Mucosa of stomach (tissue), 1 donor: ENCODE results near the gene ETV7.

ENCODE experiments used
- H3K27me3 ChIP-seq: one replicate; pipeline ENCODE4 v1.7.0; 2013; ENCODE audit warnings: mild to moderate bottlenecking, low read length; ENCODE audit not compliant: control insufficient read depth, insufficient read depth
- H3K36me3 ChIP-seq: one replicate; pipeline ENCODE4 v1.7.0; 2013; ENCODE audit warnings: low read length; ENCODE audit not compliant: control insufficient read depth, insufficient read depth
- H3K4me1 ChIP-seq: one replicate; pipeline ENCODE4 v1.7.0; 2013; ENCODE audit warnings: mild to moderate bottlenecking, low read length; ENCODE audit not compliant: control insufficient read depth, insufficient read depth
- H3K4me3 ChIP-seq: one replicate; pipeline ENCODE4 v1.7.0; 2013; ENCODE audit warnings: low read length
- H3K9ac ChIP-seq: one replicate; pipeline ENCODE4 v1.7.0; 2013; ENCODE audit warnings: mild to moderate bottlenecking, low read length, moderate library complexity
- H3K9me3 ChIP-seq: one replicate; pipeline ENCODE4 v1.7.0; 2013; ENCODE audit warnings: mild to moderate bottlenecking, low read length, moderate library complexity; ENCODE audit not compliant: control insufficient read depth
- donor health status: Pancreatic carcinoma.

The ETV7 gene

DNA sequence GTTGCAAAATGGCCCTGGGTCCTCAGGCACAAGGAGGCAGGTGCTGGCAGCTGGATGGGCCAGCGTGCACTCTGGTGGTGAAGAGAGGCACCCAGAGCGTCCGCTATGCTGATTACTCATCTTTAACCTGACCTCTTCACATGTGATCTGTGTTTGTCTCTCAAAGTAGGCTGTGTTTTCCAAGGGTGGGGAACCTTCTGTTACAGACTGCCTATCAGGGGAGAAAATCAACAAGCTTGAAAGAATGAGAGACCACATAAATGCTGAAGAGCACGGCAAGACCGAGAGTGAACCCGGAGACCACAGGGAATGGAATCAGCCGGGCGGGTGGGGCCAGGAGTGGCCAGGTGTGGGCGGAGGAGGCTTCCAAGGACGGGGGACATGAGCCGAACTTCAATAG lies 67.0 kb downstream of the ETV7 start:
- H3K9ac ChIP-seq = no peak overlapping the region
- no peaks in the 10 kb centered on the region for H3K9me3 ChIP-seq
- H3K36me3 ChIP-seq = no peaks in the 10 kb centered on the region
- peaks cover 28% of the 10 kb centered on the region for H3K4me1 ChIP-seq
- H3K27me3 ChIP-seq = no peaks in the 10 kb centered on the region
- no peak overlapping the region for H3K4me3 ChIP-seq

DNA sequence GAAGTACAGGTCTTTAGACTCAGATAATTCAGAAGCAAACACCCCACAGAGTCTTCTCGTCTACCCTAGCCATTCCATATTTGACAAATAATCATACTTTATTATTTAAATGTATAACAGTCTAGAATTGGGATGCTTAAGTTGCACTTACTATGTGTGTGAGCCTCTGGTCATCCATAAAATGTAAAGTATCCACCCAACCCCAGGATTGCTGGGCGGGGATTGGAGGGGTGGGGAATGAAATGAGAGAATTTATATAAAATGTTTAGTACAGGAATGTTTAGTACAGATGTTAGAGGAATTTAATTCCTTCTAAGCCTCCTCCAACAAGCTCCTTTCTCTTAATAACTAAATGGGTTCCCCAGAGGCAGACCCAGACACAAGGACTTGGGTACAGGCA lies 67.6 kb downstream of the ETV7 start:
- H3K4me1 ChIP-seq = peaks cover 28% of the 10 kb centered on the region

DNA sequence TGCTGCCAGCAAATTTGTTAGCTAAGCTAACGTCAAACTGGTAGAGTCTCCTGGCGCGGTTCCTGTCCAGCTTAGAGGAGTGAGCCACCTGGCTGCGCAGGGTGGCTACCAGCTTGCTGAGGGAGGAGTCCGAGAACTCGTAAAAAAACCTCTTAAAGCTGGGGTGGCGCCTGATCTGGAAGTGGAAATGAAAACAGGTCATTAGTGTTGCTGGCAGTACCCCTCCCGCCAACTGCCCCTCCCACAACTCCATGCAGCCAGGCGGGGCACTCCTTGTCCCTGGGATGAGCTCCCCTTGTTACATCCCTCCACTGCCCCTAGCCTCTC lies 68.1 kb downstream of the ETV7 start:
- Histone ChIP-seq H3K4me3 (no peak overlapping the region), H3K9ac (peak overlapping the region; percentile 35), H3K27me3 (no peaks in the 10 kb centered on the region), H3K36me3 (no peaks in the 10 kb centered on the region), H3K9me3 (no peaks in the 10 kb centered on the region), H3K4me1 (peaks cover 32% of the 10 kb centered on the region)

More for the DNA sequence above, 67.6 kb downstream of the ETV7 start:
- no peaks in the 10 kb centered on the region for H3K36me3 ChIP-seq
- no peaks in the 10 kb centered on the region for H3K9me3 ChIP-seq
- no peaks in the 10 kb centered on the region for H3K27me3 ChIP-seq
- H3K9ac ChIP-seq = no peak overlapping the region
- H3K4me3 ChIP-seq = no peak overlapping the region

DNA sequence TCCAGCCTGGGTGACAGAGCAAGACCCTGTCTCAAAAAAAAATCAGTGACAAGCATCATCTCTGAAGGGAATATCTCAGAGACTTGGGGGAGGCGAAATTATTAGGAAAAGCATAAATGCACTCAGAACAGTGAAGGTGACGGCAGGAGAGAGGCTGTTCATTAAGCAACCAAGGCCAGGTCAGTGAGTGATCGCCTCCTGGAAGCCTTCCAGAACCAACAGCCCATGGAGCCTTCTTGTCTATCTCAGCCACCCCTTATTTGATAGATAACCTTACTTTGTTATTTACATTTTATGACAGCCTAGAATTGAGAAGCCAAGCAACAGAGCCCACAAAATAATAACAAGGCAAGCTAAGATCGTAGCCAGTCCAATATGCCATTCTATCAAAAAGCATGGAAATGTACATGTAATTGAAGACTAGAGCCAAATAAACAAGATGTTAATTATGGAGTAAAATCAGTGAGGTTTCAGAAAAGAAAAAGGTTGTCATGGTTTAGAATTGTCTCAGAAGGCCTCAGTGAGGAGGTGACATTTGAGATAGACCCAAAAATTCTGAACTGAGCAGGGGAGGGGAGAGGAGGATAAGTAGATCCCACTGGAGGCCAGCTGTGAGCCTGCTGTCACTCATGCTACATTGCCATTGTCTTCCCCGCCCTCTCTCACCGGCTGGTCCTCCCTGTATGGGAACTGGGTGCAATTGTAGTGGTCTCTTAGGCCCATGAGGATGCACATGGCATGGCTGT lies 68.6 kb downstream of the ETV7 start:
- Histone ChIP-seq H3K9ac (peak overlapping the region; percentile 35), H3K4me3 (no peak overlapping the region), H3K36me3 (no peaks in the 10 kb centered on the region), H3K4me1 (peaks cover 36% of the 10 kb centered on the region), H3K27me3 (no peaks in the 10 kb centered on the region), H3K9me3 (no peaks in the 10 kb centered on the region)

DNA sequence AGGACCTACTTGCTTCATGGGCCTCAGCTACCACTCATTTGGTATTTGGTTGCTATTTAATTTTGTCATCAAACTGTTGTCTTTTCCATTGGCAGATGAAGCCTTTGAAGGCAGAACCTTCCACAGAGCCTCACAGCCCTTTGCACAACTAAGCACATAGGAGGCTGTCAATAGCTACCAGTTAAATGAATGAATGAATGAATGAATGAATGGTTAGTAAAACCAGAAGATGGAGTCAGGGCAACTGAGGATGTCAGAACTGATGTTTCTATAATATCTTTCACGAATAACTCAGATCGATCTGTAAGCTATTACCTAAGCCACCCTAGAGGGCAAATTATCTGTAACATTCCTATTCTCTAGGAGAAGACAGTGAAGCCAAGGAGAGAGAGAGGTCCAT lies 69.8 kb downstream of the ETV7 start:
- no peak overlapping the region for H3K9ac ChIP-seq
- H3K4me1 ChIP-seq = peaks cover 47% of the 10 kb centered on the region
- H3K9me3 ChIP-seq = no peaks in the 10 kb centered on the region
- H3K27me3 ChIP-seq = no peaks in the 10 kb centered on the region
- no peak overlapping the region for H3K4me3 ChIP-seq
- no peaks in the 10 kb centered on the region for H3K36me3 ChIP-seq
